PC-9 (cell line): ENCODE data around the gene CPNE1.
"Not testable (repeated sequence)": the region's sequence is repeated elsewhere in the genome, so short reads cannot be mapped to it uniquely, and the experiment has no call there.

Experiments
- EZH2 ChIP-seq: fragments of 200-600 bp; sonication (generic); IDR thresholded peaks from 2 replicates; pipeline ENCODE4 v1.8.0; 2017; ENCODE audit warnings: antibody characterized with exemption, low read depth
- TF ChIP-seq, protein P1 (sequence below): fragments of 200-600 bp; sonication (generic); conservative IDR thresholded peaks from 2 replicates; pipeline ENCODE4 v1.6.1; 2017; ENCODE audit warnings: mixed run types, antibody characterized with exemption, mild to moderate bottlenecking, moderate library complexity

DNA sequence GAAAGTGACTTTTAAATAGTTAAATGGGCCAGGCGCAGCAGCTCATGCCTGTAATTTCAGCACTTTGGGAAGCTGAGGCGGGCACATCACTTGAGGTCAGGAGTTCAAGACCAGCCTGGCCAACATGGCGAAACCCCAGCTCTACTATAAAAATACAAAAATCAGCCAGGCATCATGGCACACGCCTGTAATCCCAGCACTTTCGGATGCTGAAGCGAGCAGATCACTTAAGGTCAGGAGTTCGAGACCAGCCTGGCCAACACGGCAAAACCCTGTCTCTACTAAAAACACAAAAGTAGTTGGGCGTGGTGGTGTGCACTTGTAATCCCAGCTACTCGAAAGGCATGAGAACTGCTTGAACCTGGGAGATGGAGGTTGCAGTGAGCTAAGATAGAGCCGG is 41.2 kb upstream of the CPNE1 start:
- TF ChIP-seq, protein P1, sequence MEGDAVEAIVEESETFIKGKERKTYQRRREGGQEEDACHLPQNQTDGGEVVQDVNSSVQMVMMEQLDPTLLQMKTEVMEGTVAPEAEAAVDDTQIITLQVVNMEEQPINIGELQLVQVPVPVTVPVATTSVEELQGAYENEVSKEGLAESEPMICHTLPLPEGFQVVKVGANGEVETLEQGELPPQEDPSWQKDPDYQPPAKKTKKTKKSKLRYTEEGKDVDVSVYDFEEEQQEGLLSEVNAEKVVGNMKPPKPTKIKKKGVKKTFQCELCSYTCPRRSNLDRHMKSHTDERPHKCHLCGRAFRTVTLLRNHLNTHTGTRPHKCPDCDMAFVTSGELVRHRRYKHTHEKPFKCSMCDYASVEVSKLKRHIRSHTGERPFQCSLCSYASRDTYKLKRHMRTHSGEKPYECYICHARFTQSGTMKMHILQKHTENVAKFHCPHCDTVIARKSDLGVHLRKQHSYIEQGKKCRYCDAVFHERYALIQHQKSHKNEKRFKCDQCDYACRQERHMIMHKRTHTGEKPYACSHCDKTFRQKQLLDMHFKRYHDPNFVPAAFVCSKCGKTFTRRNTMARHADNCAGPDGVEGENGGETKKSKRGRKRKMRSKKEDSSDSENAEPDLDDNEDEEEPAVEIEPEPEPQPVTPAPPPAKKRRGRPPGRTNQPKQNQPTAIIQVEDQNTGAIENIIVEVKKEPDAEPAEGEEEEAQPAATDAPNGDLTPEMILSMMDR, result not testable (repeated sequence)
- TF ChIP-seq EZH2, result not testable (repeated sequence)
